Stromal cell of bone marrow (primary cell): Measurements from ENCODE around the gene TENM4.
"Not testable (repeated sequence)": the region's sequence is repeated elsewhere in the genome, so short reads cannot be mapped to it uniquely, and the experiment has no call there.

Source experiments
- DNase-seq: peaks from one replicate; pipeline ENCODE4 v3.0.0-alpha.2; 2012; ENCODE audit warnings: low read depth

TENM4 gene

GRCh38 chr11:79244241-79244772 lies 196.5 kb downstream of the TENM4 start:
- DNase-seq = peak; percentile 93

GRCh38 chr11:79243422-79244210 lies 197.2 kb downstream of the TENM4 start:
- no peak for DNase-seq

- DNase-seq = peak; percentile 68
Measured at GRCh38 chr11:79242616-79243015, 198.2 kb downstream of the TENM4 start.

GRCh38 chr11:79241852-79242241 lies 199.0 kb downstream of the TENM4 start:
- no peak for DNase-seq

- no peak for DNase-seq
Measured at GRCh38 chr11:79241205-79241851, 199.5 kb downstream of the TENM4 start.

- peak; percentile 48 for DNase-seq
Measured at GRCh38 chr11:79237703-79238102, 203.1 kb downstream of the TENM4 start.

- DNase-seq = no peak
Measured at GRCh38 chr11:79237091-79237490, 203.7 kb downstream of the TENM4 start.

- peak; percentile 45 for DNase-seq
Measured at GRCh38 chr11:79236541-79236971, 204.3 kb downstream of the TENM4 start.

GRCh38 chr11:79235696-79236095 lies 205.1 kb downstream of the TENM4 start:
- no peak for DNase-seq

GRCh38 chr11:79232346-79232745 lies 208.5 kb downstream of the TENM4 start:
- DNase-seq = no peak

- no peak for DNase-seq
Measured at GRCh38 chr11:79229047-79229446, 211.8 kb downstream of the TENM4 start.

GRCh38 chr11:79227767-79228755 lies 212.8 kb downstream of the TENM4 start:
- DNase-seq = no peak

GRCh38 chr11:79227308-79227707 lies 213.5 kb downstream of the TENM4 start:
- no peak for DNase-seq

GRCh38 chr11:79226126-79226525 lies 214.7 kb downstream of the TENM4 start:
- DNase-seq = no peak

- DNase-seq = not testable (repeated sequence)
Measured at GRCh38 chr11:79222163-79222562, 218.7 kb downstream of the TENM4 start.

GRCh38 chr11:79221444-79222130 lies 219.2 kb downstream of the TENM4 start:
- no peak for DNase-seq

GRCh38 chr11:79220171-79220570 lies 220.7 kb downstream of the TENM4 start:
- DNase-seq = no peak

GRCh38 chr11:79219186-79220045 lies 221.4 kb downstream of the TENM4 start:
- no peak for DNase-seq

- no peak for DNase-seq
Measured at GRCh38 chr11:79212741-79213190, 228.1 kb downstream of the TENM4 start.

- no peak for DNase-seq
Measured at GRCh38 chr11:79209540-79210266, 231.1 kb downstream of the TENM4 start.
